Measurements from ENCODE around the gene CYBC1. TPM values are rescaled to one million over a fixed set of nuclear protein-coding genes. Genes with fewer than 3 reads are reported as not detected.

Gene CYBC1
- total RNA-seq, 1 experiment from 2014 or later = 99.9 TPM

DNA sequence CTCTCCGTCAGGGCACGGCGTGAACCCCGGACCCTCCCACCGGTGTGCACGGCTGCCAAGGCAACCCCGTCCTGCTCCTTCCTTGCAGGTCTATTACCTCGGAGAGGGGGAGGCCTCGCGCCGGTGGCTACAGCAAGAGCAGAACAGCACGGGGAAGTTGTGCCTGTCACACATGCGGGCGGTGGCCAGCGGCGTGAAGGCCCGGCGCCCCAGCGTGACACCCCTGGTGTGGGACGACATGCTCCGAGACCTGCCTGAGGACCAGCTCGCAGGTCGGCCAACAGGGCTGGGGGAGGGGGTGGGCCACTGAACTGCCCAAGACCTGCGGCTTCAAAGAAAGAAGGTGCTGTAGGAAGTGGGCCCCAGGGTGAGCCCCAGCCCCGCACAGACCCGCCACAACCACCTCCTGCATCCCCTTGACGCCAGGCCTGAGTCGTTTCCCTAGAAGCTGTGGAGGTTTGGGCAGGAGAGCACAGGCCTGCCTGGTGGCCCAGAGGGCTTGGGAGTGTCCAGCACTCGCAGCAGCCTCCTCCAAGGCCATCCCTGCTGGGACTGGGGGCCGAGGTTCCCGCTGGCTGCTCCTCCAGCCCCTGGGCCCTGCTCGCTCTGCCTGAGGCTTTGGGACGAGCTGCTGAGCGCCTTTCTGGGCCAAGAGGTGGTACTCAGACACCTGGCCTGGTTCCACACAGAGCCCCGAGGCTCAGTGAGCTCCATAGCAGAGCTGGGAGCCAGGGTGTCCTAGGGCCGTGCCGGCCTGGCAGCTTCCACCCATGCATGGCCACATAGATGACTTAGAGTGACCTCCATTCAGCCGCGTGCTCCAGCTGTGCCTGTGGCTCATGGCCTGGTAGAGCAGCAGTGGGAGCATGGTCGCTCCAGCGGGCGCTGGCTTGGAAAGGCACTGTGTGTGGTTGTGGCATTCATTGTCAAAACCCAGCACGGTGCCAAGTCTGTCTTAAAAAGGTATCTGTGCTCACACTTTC lies 14.7 kb downstream of the CYBC1 start:
- no peak overlapping the region for H3K27ac Mint-ChIP-seq (ENCODE audit: unreplicated experiment)
- no peaks in the 10 kb centered on the region for H3K4me1 Mint-ChIP-seq (ENCODE audit: low read depth, unreplicated experiment)
- Histone ChIP-seq H3K4me1 (no peaks in the 10 kb centered on the region), H3K27me3 (replicated peaks; ENCODE audit: control insufficient read depth, insufficient read depth, low read length) (no peaks in the 10 kb centered on the region), H3K9me3 (no peaks in the 10 kb centered on the region), H3K4me3 (ENCODE audit: low read depth, low read length) (no peak overlapping the region), H3K36me3 (ENCODE audit: control insufficient read depth, insufficient read depth, low read length) (no peaks in the 10 kb centered on the region)
- CTCF ChIA-PET = interaction anchor here (0.5 kb wide), 1 partner anchor 373 kb away, joined by 3 read pairs; no protein-coding TSS in a partner anchor
- BruUV-seq (replicated peaks) = no TSS peak
- TF ChIP-seq, protein P1, sequence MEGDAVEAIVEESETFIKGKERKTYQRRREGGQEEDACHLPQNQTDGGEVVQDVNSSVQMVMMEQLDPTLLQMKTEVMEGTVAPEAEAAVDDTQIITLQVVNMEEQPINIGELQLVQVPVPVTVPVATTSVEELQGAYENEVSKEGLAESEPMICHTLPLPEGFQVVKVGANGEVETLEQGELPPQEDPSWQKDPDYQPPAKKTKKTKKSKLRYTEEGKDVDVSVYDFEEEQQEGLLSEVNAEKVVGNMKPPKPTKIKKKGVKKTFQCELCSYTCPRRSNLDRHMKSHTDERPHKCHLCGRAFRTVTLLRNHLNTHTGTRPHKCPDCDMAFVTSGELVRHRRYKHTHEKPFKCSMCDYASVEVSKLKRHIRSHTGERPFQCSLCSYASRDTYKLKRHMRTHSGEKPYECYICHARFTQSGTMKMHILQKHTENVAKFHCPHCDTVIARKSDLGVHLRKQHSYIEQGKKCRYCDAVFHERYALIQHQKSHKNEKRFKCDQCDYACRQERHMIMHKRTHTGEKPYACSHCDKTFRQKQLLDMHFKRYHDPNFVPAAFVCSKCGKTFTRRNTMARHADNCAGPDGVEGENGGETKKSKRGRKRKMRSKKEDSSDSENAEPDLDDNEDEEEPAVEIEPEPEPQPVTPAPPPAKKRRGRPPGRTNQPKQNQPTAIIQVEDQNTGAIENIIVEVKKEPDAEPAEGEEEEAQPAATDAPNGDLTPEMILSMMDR (IDR thresholded peaks at IDR 0.05; ENCODE audit: insufficient read depth in 1 of 2, low read depth in 1 of 2, low read length in 1 of 2, severe bottlenecking in 1 of 2, unreplicated experiment in 1 of 2) = no peak
- H3K27me3 Mint-ChIP-seq (ENCODE audit: insufficient read depth, unreplicated experiment) = no peaks in the 10 kb centered on the region
- POLR2A ChIA-PET = no interaction called here
- H3K4me3 Mint-ChIP-seq (ENCODE audit: unreplicated experiment) = no peak overlapping the region
- DNase-seq = no peak
- H3K9me3 Mint-ChIP-seq (ENCODE audit: unreplicated experiment) = no peaks in the 10 kb centered on the region
- peaks cover 20% of the 10 kb centered on the region for H3K36me3 Mint-ChIP-seq (ENCODE audit: insufficient read depth, unreplicated experiment)
- intact Hi-C loops (cut with micrococcal nuclease; ENCODE audit: unreplicated experiment) = no loop called here

DNA sequence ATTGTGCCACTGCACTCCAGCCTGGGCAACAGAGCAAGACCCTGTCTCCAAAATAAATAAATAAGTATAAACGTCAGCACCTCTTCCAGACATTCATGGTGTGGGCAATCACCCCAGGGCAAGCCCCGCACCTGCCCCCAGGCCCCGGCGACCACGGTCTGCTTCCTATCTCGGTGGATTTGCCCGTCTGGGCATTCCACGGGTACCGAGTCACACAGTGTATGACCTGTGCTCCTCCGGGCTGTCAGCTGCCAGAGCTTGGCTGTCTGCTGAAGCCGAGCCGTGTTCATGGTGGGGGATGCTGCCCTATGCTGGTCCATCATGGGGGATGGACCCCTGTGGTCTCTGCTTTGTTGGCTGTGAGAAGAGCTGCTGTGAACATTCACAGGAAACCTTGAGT lies 15.4 kb downstream of the CYBC1 start:
- Mint-ChIP-seq H3K4me1 (ENCODE audit: low read depth, unreplicated experiment) (no peaks in the 10 kb centered on the region), H3K27ac (ENCODE audit: unreplicated experiment) (no peak overlapping the region), H3K9me3 (ENCODE audit: unreplicated experiment) (no peaks in the 10 kb centered on the region), H3K4me3 (ENCODE audit: unreplicated experiment) (no peak overlapping the region), H3K27me3 (ENCODE audit: insufficient read depth, unreplicated experiment) (no peaks in the 10 kb centered on the region), H3K36me3 (ENCODE audit: insufficient read depth, unreplicated experiment) (peaks cover 12% of the 10 kb centered on the region)
- intact Hi-C loops (cut with micrococcal nuclease; ENCODE audit: unreplicated experiment) = no loop called here
- TF ChIP-seq, protein P1 (IDR thresholded peaks at IDR 0.05; ENCODE audit: insufficient read depth in 1 of 2, low read depth in 1 of 2, low read length in 1 of 2, severe bottlenecking in 1 of 2, unreplicated experiment in 1 of 2) = no peak
- BruUV-seq (replicated peaks) = no TSS peak
- Histone ChIP-seq H3K4me3 (ENCODE audit: low read depth, low read length) (no peak overlapping the region), H3K27me3 (replicated peaks; ENCODE audit: control insufficient read depth, insufficient read depth, low read length) (no peaks in the 10 kb centered on the region), H3K9me3 (no peaks in the 10 kb centered on the region), H3K36me3 (ENCODE audit: control insufficient read depth, insufficient read depth, low read length) (no peaks in the 10 kb centered on the region), H3K4me1 (no peaks in the 10 kb centered on the region)
- ChIA-PET CTCF (no interaction called here), POLR2A (no interaction called here)
- DNase-seq = no peak

DNA sequence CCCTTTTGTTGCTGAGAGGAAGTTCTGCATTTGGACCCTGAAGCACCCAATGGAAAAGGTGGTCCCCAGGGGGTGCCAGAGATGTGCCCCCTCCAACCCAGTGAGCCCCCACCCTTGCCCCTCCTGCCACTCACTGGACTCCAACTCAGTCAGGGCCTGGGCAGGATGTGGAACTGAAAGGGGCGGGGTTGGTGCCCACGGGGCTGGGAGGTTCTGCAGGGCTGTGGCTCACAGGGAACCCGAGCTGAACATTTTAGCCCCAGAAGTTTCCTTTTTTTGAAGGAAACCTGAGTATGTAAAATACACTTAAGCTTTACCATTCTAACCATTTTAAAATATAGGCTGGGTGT lies 16.4 kb downstream of the CYBC1 start:
- ChIA-PET CTCF (interaction anchor here (0.6 kb wide), 1 partner anchor 466 kb away, joined by 3 read pairs; no protein-coding TSS in a partner anchor), POLR2A (no interaction called here)
- H3K4me3 ChIP-seq (ENCODE audit: low read depth, low read length) = no peak overlapping the region
- Mint-ChIP-seq H3K36me3 (ENCODE audit: insufficient read depth, unreplicated experiment) (peaks cover 5% of the 10 kb centered on the region), H3K4me3 (ENCODE audit: unreplicated experiment) (no peak overlapping the region), H3K9me3 (ENCODE audit: unreplicated experiment) (no peaks in the 10 kb centered on the region), H3K4me1 (ENCODE audit: low read depth, unreplicated experiment) (no peaks in the 10 kb centered on the region), H3K27ac (ENCODE audit: unreplicated experiment) (no peak overlapping the region), H3K27me3 (ENCODE audit: insufficient read depth, unreplicated experiment) (no peaks in the 10 kb centered on the region)
- TF ChIP-seq, protein P1 (IDR thresholded peaks at IDR 0.05; ENCODE audit: insufficient read depth in 1 of 2, low read depth in 1 of 2, low read length in 1 of 2, severe bottlenecking in 1 of 2, unreplicated experiment in 1 of 2) = no peak
- intact Hi-C loops (cut with micrococcal nuclease; ENCODE audit: unreplicated experiment) = no loop called here
- no peaks in the 10 kb centered on the region for H3K4me1 ChIP-seq
- no peaks in the 10 kb centered on the region for H3K9me3 ChIP-seq
- no peak for DNase-seq
- H3K27me3 ChIP-seq (replicated peaks; ENCODE audit: control insufficient read depth, insufficient read depth, low read length) = no peaks in the 10 kb centered on the region
- H3K36me3 ChIP-seq (ENCODE audit: control insufficient read depth, insufficient read depth, low read length) = no peaks in the 10 kb centered on the region
- BruUV-seq (replicated peaks) = no TSS peak

Measured in Caco-2 (cell line).